HG03045 (cell line): Measurements from ENCODE around the gene IQCB1.
A peak's percentile ranks its signal among the peaks of the same experiment; 100 is the strongest.
"Not testable (repeated sequence)": the region's sequence is repeated elsewhere in the genome, so short reads cannot be mapped to it uniquely, and the experiment has no call there.

Experiments
- ATAC-seq: cut with Tn5 transposase; IDR thresholded peaks from one replicate; pipeline ENCODE4 v1.9.1; 2021; ENCODE audit warnings: mild to moderate bottlenecking, moderate library complexity; ENCODE audit not compliant: unreplicated experiment

The IQCB1 gene

GRCh38 chr3:121749276-121750086 is 85.4 kb downstream of the IQCB1 start, which contains the start of gene GOLGB1:
TSS of gene GOLGB1 (minus strand) at chr3:121749741. CDS start at chr3:121730971, 18,770 bp downstream.
- peak; percentile 97 for ATAC-seq

GRCh38 chr3:121748680-121749275 is 86.1 kb downstream of the IQCB1 start:
- peak; percentile 26 for ATAC-seq

- no peak for ATAC-seq
These were observed 86.9 kb downstream of the IQCB1 start for GRCh38 chr3:121747976-121748375.

GRCh38 chr3:121743106-121743505 is 91.8 kb downstream of the IQCB1 start:
- not testable (repeated sequence) for ATAC-seq

GRCh38 chr3:121740896-121741295 is 94.0 kb downstream of the IQCB1 start:
- ATAC-seq, result no peak

- no peak for ATAC-seq
These were observed 95.0 kb downstream of the IQCB1 start for GRCh38 chr3:121739902-121740301.

- ATAC-seq, result no peak
These were observed 97.2 kb downstream of the IQCB1 start for GRCh38 chr3:121737644-121738043.

- no peak for ATAC-seq
These were observed 98.7 kb downstream of the IQCB1 start for GRCh38 chr3:121736112-121736511.

GRCh38 chr3:121735047-121735696 is 99.7 kb downstream of the IQCB1 start:
- ATAC-seq, result peak; percentile 90

GRCh38 chr3:121730940-121731687 is 103.7 kb downstream of the IQCB1 start:
- no peak for ATAC-seq

- no peak for ATAC-seq
These were observed 110.7 kb downstream of the IQCB1 start for GRCh38 chr3:121724130-121724529.

- ATAC-seq, result no peak
These were observed 111.4 kb downstream of the IQCB1 start for GRCh38 chr3:121723485-121723884.

- no peak for ATAC-seq
These were observed 112.4 kb downstream of the IQCB1 start for GRCh38 chr3:121722411-121722810.

GRCh38 chr3:121720163-121720562 is 114.7 kb downstream of the IQCB1 start:
- ATAC-seq, result no peak
